Superior temporal gyrus (tissue), 1 donor: ENCODE measurements around the gene RBM28.
"Not testable (repeated sequence)": the region's sequence is repeated elsewhere in the genome, so short reads cannot be mapped to it uniquely, and the experiment has no call there.

Experiments
- DNase-seq: peaks from one replicate; pipeline ENCODE4 v3.0.0-alpha.2; 2016; ENCODE audit errors: extremely low spot score

RBM28 gene

DNA sequence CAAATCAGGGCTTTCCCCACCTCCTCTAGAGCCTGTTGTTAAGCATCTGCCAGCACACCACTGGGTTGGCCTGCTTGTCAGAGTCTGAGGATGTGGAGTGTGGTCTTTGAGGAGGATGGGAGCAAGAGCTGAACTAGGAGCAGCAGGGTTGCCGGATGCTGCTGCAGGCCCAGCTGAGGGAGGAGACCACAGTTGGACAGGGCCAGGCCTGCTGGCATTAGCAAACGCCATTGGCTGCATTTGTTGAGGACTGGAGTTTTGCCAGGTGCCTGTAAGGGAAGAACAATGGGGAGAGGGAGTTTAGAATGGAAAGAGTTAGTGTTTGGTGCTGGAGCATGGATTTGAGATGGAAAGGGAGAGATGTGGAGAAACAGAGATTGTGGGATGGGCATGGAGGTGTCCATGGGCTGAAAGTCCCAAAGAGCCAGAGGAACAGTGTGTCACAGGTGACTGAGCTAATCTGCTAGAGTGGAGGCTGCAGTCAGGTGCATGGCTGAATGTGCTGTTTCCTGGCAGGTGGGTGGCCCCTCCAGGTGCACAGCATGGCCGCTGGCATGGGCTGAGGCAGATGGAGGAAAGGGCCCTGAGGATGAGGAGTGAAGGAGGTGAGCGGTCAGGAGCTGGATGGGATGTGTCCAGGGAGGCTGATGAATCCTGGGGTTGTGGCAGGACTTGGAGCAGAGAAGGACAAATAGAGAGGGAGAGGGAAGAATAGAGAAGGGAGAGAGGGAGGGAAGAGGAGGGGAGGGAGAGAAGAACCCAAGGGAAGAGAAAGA lies 61.9 kb downstream of the RBM28 start:
- no peak for DNase-seq

DNA sequence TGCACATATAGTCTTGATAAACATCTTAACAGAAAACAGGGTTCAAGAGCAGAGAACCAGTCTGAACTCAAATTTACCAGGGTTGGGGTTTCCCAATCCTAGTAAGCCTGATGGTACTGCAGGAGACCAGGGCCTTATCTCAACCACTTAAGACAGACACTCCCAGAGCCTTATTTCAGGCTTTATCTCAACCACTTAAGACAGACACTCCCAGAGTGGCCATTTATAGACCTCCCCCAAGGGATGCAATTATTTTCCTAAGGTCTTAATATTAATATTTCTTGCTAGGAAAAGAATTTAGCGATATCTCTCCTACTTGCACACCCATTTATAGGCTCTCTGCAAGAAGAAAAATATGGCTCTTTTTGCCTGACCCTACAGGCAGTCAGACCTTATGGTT lies 63.3 kb downstream of the RBM28 start:
- not testable (repeated sequence) for DNase-seq

DNA sequence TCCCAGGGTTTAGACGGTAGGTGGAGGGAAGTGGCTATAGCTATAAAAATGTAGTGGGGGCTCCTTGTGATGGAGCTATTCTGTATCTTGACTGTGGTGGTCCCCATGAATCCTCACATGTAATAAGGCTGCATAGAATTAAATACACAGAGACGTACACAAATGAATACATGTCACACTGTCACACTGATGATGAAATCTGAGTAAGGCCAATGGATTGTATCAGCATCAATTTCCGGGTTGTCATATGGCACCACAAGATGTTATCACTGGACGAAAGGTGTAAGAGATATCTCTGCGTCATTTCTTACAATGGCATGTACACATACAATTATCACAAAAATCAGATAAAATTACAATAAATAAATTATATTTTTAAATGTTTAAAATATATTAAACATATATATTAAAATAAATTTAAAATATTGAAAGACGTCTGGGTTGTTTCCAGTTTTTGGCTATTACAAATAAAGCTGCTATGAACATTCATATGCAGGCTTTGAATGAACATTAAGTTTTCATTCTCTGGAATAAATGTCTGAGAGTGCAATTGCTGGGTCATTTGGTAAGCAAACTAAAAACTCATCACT lies 64.5 kb downstream of the RBM28 start:
- DNase-seq: no peak

DNA sequence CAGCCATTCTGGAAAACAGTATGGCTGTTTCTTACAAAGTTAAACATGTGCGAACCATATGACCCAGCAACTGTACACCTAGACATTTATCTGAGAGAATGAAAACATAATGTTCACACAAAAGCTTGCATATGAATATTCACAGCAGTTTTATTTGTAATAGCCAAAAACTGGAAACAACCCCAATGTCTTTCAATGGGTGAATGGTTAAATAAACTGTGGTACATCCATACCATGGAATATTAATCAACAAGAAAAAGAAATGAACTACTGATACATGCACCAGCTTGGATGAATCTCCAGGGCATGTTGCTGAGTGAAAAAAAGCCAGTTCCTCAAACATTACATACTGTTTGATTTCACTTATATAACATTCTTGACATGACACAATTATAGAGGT lies 65.3 kb downstream of the RBM28 start:
- no peak for DNase-seq

DNA sequence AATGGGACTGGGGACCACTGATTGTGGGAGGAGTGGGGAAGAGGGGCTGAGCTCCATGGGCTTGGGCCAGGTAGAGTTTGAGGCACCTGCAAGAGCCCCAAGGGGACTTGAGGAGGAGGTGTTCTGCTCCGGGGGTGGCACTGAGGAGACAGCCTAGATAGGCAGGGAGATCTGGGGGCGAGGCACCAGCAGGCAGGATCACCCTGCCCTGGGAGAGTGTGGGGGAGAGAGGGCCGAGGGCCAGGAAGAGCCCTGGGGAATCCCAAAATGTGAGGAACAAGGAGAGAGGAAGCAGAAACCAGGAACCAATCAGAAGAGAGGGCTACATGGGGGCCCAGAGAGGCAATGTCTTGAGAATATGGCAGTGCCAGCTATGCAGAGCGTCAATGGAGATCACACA lies 68.0 kb downstream of the RBM28 start:
- DNase-seq: no peak

DNA sequence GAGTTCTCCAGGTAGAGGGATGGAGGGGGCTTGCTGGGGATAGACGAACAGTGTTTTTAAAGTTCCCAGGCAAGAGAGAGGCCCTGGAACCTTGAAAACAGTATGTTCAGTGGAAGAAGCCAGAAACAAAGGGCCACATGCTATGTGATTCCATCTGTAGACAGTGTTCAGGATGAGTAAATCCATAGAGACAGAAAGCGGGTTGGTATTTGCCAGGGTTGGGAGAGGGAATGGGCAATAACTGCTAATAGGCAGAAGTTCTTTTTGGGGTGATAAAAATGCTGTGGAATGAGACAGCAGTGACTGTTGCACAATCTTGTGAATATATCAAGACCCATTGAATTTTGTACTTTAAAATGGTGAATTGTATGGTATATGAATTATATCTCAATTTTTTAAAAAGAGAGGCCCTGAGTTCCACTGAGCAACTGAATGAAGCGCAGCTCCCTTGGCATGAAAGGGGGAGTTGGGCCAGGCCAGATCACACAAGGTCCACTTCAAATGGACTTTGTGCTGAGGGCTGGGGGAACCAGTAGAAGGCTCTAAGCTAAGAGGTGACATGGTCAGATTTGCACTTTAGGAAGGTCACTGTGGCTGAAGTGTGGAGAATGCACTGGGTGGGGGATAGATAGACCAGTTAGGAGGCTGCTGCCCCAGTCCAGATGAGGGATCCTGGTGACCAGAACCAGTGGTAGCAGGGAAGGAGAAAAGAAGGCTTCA lies 68.7 kb downstream of the RBM28 start:
- DNase-seq: no peak

DNA sequence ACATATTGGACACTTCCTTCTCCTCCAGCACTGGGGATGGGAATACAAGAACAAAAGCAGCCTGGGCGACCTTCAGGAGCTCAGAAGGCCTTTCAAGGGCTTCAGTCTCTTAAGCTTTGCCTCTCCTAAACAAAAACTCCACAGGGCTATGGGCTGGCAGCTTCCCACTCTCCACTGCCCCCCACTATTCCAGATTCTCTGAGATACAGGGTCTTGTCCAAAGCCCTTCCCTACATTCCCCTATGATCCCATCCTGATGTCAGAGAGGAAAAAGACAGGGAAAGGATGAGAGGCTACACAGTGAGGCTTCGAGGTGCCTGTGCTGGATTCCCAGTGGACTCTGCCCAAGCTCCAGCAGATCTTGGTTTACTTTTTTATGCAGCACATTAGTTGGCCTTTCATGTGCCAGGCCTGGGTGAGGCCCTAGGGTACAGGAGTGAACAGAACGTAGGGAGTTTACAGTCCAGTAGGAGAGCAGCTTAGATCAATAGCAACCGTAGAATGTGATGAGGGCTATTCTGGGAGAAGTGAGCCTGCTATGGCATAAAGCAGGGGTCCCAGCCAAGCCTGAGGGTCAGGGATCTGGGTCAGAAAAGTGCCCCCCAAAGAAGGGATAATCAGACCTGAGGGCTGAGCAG lies 69.3 kb downstream of the RBM28 start:
- no peak for DNase-seq

DNA sequence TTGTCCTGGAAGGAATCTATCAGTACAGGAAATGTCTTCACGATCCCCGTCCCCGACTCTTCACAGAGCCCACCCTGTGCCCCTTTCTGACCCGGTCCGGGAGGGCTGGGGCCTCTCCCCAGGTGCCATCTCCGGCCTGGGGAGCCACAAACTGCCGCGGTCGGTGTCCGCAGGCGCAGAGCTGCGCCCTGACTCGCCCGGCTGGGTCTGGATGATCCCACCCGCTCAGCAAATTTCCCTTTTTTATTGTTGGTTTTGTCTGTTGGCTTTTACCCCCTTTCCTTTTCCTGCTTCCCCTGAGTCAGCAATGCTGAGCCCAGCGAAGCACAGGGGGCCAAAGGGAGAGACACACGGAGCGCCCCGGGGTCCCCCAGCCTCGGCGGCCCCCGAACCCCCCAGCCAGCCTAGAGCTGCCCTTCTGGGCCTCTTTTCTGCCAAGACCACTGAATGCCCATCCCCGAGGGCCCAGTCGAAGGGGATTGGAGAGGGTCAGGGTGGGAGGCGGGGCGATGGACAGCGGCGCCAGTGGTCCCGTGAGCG lies 71.7 kb downstream of the RBM28 start:
- no peak for DNase-seq

DNA sequence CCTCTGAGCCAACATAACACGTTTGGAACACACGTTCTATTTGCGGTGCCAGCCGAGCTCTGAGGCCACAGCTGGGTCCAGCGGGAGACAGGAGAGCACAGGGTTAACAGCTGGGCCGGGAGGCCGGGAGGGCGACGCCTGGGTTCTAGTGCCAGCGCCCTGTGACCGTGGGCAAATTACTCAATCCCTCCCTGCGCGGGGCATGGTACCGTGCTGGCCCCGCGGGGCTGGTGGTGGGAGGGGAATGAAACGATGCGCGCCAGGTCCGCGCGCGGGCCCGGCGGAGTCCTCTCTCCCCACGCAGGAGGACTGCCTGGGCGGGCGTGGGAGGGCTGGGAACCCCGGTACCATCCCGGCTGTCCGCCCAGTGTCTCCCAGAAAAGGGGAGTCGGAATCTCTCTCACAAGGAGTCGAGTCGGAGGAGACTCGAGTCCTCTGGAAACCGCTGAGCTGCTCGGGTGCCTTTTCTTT lies 72.2 kb downstream of the RBM28 start:
- no peak for DNase-seq

DNA sequence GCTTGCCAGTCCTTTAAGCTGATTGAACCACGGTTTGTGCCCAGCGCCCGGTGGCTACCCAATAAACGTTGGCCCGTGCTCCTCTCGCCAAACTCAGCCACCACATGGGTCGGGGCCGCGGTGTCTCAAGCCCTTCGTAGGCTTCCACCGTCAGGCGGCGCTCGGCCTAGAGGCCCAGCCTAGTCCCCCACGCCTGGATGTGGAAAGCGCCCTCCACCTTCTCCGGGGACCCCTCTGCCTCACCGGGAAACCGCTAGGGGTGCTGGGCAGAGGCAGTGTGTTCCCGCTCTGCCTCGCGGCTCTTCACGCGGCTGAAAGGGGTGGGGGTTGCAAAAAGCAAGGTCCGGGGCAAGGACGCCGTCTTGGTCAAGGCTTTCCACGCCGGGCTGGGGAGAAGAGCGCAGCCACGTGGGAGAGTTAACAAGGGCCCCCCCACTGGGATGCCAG lies 72.9 kb downstream of the RBM28 start:
- no peak for DNase-seq

DNA sequence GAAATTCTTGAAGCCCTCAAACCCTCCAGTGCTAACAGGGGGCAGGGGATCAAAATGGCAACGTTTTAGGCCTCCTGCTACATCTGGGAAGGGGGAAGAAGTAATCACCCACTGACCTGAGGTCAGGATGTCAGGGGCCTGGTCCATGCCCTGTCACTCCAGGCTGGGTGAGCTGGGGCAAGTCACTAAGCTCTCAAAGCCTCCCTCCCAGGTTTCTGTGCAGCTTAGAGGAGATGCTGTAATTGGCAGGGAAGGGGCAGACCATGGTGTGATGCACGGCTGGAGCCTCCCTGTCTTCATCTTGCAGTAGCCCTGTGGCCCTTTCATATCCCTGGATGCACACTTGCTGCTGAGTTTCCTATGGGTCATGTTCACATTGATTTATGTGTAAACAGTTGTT lies 75.5 kb downstream of the RBM28 start:
- DNase-seq: no peak

DNA sequence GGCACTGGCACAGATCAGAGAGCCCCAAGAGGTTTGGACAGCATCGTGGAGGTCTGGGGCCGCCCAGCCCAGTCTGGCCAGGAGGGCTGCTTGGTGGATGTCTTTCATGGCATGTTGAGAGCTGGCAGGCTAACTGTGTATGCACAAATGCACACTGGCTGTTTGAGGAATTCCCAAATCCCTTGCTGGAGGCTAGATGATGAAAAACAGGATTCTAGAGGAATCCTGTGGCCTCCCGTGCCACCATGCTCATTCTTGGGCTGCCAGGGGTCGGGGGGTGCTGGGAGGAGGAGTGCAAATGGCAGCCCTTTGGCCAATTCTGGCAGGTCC lies 76.1 kb downstream of the RBM28 start:
- no peak for DNase-seq

DNA sequence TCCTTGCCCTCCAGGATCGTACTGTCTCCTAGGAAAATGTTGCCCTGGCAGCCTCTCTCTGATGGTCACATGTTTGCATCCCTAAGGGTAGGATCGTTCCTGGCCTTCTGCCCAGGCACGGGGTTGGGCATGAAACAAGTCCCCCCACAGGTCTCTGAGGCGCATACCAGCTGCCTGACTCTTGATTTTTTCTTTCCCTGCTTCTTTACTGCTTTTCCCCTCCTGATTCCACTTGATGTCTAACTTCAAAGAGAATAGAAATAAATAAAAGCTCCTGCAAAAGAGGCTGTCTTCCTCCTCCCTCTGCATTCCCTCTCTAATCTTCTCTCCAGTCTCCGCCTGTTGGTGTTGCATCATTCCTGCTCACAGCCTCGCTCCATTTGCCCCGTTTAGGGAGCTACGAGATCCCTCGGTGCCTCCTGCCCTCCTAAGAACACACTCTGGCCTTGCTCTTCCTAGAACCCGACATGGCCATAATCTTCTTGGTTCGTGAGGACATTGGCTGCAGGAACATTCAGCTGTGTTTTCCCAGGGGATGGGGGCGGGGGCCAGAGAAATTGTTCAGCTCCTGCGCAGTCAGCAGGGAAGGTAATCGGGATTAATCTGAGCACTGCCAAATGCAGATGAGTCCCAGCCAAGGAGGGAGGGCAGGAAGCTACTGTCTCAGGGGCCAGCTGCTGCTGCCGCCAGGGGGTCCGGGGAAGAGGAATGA lies 76.7 kb downstream of the RBM28 start:
- DNase-seq: peak; percentile 56

DNA sequence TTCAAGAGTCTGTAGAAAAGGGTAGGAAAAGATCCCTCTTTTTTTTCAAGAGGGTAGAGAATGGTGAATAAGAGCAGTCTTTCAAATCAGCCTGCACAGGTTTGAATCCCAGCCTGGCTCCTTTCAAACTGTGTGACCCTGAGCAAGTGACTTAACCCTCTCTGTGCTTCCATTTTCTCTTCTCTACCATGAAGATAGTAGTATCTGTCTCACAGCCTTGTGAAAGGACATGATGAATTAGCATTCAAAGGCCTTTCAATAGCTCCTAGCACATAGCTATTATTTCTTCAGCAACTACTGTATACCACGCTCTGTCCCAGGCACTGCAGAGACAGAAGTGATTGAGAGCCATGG lies 77.2 kb downstream of the RBM28 start:
- DNase-seq: no peak

DNA sequence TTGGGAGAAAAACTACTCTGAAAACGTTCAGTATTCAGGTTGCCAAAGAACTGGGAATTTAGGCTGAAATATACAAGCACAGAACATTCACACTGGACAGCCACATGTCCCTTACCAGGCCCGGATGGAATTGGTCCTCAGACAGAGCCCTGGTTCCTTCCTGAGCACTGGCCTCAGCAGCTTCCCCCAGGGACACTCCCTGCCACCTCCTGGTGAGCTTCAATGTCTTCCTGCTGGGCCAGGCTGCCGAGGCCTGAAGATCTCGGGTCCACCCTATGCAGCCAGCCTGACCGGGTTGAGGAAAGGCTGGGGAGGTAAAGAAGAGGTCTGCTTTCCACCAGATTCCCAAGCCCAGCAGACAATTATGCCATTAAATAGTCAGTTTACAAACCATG lies 77.8 kb downstream of the RBM28 start:
- DNase-seq: no peak

DNA sequence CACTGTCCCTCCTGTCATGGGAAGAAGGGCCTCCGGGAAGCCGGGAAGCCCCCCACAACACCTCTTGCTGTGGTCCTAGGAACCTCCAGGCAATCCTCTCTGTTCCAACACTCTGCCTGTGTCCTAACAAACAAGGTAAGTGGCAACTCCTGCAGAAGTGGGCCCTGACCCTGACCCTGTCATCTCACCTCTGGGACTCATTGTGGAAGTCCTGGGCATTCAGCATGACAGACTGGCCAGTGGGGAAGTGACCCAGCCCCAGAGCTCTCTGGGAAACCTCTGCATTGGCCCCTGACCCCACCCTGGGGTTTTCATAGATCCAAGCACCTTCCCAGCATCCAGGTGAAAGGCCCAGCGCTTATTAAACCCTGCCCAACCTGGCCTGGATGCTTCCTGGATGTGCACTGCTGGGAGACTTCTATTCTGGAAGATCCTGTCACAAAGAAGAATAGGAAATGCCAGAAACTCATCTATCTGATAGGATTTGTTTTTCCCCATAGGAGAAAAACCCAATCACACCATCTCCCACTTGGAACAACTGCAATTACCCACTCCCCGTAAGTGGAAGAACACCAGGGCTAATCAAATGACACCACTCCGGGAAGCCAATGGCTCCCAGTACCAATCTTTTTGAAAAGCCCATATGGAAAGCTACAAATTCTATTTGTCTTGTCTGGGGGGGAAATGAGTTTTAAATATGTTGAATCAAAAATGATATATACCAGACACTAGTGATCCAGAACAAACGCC lies 78.4 kb downstream of the RBM28 start:
- DNase-seq: no peak

DNA sequence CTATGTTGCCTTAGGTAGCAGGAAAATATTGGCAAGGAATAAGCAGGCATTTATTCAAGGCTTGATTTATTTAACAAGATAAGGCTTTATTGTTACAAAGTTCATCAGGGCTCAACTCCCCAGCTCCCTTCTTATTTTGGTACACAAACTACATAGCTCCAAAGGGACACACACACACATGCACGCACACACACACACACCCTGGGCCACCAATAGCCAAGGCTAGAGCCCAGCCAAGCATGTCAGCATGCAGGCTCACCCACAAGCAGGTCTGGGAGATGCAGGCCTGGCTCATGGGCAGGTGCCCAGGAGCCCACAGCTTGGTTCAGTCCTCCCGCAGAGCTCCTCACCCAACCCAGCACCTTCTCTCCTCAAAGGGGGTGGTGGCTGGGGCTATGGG lies 79.2 kb downstream of the RBM28 start:
- no peak for DNase-seq

DNA sequence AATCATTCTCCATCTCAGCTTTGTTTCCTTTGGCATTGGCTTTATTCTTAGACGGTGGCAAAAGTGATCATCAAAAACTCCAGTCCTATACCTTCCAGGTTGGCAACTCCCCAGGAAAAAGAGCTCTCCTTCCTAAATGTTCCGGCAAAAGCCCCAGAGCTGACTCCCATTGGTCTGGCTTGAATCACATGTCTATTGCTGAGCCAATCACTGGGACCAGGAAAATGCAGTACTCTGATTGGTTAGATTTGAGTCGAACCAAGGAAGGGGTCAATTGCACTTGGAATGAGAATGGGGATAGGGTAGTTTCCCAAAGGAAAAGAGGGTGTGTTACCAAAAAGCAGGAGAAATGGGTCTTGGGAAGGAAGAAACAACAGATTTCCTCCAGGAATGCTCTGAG lies 80.3 kb downstream of the RBM28 start:
- DNase-seq: no peak

DNA sequence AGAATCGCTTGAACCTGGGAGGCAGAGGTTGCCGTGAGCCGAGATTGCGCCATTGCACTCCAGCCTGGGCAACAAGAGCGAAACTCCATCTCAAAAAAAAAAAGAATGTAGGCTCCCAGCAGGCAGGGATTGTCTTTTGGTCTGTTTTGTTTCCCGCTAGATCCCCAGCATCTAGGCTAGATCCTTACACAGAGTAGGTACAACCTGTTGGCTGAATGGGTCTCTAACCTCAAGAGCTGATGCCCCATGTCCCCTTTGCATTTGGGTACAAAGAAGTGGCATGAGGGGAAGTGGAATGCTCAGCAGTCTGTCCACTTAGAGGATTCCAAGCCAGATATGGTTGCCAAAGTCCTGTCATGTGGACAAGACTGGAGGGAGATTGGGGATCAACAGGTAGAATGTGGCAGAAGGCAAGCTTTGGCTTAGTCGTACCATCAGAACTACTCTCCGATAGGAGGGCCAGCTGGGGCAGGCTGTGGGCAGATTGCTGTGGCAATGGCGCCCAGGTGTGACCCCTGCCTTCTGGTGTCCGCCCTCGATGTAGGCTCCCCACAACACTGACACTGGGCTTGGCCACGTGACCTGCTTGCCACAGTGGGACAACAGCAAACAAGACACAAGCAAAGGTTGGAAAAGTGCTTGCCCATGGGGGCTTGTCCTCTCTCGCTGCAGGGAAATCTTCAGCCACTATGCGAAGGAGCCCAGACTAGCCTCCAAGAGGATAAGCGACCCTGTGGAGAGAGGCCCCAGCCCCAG lies 81.3 kb downstream of the RBM28 start:
- no peak for DNase-seq

DNA sequence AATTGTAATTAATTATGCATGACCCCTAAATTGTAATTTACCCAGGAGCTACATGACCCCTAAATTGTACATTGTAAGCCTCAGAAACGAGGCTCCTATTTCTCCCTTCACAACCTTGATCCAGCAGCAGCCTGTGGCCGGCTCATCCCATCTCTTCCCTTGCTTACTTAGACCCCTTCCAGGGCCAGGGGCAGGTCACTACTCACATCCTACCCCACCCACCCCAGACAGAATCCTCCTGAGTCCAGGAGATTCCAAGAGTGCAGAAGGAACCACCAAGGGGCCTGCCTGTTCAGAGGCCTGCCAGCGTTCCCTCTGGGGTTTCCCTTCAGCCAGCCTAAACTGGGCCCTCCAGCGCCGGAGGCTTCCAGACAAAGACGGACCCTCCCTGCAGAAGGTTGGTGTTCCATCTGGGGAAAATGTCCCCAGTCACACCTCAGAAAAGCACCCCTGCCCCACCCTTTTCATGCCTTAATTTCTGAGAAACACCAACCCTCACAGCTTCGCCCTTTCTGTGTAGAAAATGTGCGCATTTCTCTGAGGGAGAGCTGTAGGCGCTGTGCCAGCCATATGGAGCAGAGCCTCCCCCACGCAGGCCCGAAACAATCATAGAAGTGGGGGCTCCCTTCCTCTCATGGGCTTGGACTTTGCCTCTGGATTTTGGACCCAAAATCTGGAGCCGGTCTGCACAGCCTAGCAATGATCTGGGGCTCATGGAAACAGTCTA lies 83.5 kb downstream of the RBM28 start:
- no peak for DNase-seq
